Measurements from ENCODE around the gene DAB1. TPM values are rescaled to one million over a fixed set of nuclear protein-coding genes. Genes with fewer than 3 reads are reported as not detected.

DAB1 gene
- 45.4 TPM for total RNA-seq

DNA sequence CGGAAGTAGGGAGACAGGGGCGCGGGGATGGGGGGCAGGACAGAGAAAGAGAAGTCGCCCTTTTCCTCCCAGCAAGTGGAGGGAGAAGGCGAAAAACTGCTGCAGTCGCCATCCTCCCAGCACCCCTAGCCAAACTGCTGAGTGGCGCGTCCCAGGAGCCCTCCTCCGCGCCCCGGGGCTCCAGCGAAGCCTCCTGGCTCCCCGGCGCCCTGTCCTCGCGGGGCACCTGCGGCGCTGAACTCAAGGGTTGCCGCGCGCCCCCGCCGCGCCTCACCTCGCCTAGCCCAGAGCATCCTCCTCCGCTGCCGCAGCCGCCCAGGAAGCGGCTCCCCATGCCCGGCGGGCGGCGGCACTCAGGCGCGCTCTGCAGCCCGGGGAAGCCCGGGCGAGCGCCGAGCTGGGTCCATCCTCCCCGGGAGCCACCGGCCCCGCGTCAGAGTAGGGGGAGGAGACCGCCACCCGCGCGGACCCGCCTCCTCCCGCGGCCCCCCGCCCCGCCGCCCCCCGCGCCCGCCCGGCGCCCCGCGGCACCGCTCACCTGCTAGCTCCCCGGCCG, at the start of gene DAB1:
TSS of gene DAB1 (minus strand) at position 405 of the 556 bp plus-strand sequence. CDS start 133,030 bp downstream, outside the sequence.
- DNase-seq, result peak; percentile 51

DNA sequence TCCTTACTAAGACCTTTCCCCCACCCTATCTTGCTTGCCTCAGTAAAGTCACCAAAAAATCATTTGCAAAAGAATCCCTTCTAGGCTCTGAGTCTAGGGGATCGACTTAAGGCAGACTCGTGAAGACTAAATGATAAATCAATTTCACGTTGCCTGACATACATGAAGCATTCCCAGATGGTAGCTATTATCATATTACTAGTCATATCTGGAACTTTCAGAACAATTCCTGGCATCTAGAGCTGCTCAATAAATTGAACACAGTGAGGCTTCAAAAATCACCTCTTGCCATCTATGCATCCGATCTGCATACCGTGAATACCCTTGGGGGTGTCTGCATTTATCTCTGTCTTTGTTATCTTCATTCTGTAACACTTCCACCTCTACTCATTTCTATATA, 49.6 kb upstream of the DAB1 start:
- DNase-seq, result no peak

- no peak for DNase-seq
Observed at GRCh38 chr1:57471995-57472394, 48.1 kb upstream of the DAB1 start.

DNA sequence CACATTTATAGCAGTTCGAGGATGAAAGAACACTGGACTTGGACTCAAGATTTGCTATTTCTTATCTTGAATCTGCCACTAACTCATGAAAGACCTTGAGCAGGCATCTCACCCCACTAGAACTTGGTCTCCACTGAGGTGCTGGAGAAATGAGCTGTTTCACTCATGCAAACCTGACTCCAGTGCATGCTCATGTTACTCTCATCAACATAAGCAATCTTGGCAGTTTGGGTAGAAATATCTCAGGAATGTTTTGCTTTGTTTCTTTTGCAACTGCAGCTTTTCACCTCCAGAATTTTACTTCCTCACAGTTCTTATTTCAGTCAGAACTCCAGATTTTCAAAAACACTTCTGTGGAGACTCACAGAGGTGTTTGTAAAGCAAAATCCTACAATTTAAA, 46.2 kb upstream of the DAB1 start:
- DNase-seq, result no peak

DNA sequence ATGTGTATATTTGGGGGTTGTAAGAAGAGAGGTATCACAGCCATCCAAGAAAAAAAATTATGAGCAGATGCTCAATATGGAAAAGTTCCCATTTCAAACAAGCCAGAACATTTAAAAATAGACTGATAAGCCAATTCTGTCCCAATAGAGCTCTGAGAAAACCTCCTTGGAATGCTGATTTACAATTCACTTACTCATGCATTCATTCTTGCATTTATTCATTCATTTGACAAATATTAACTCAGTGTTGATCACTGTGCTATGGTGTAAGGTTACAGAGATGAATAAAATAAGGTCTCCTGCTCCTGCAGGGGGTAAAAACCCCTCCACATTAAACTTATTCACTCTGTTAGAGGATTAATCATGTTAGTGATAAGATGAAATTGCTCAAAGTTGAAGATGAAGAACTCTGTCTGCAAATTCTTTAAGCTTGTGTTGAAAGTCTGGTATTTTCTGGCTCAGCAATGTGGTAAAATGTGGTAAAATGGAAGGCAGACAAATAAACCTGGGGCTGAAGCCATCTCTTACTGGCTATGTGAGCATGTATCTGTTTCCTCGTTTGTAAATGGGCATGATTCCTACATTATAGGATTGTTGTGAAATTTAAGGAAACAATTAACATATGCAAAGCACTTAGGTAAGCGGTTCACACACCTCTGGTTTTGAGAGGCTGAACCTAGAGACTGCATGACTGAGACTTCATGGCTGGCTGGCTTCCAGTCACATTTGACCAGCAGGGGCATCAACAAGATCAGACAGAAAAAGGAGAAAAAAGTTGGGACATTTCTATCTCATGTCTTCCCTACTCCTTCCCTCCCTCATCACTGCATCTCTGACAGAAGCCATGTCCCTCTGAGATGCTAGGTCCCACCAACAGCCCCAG, 45.0 kb upstream of the DAB1 start:
- no peak for DNase-seq

DNA sequence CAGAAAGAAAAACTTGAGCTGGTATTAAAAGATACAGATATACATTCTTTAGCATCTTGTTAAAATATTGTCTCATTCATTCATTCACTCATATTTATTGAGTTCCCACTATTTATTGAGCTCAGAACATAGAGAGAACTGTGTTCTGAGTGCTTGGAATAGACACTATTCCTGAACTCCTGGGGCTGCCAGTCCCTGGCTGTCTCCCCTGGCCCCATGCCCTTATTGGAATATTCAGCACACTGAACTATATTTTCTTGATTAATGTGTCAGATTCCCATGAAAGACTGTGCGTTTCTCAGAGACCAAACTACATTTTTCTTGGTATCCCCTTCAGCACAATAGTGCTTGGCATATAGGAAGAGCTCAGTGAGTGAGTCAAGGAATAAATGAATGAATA, 44.0 kb upstream of the DAB1 start:
- no peak for DNase-seq

GRCh38 chr1:57464756-57465155, 40.9 kb upstream of the DAB1 start:
- no peak for DNase-seq

- DNase-seq, result no peak
Observed at GRCh38 chr1:57463343-57463742, 39.5 kb upstream of the DAB1 start.

- no peak for DNase-seq
Observed at GRCh38 chr1:57461405-57461804, 37.5 kb upstream of the DAB1 start.

DNA sequence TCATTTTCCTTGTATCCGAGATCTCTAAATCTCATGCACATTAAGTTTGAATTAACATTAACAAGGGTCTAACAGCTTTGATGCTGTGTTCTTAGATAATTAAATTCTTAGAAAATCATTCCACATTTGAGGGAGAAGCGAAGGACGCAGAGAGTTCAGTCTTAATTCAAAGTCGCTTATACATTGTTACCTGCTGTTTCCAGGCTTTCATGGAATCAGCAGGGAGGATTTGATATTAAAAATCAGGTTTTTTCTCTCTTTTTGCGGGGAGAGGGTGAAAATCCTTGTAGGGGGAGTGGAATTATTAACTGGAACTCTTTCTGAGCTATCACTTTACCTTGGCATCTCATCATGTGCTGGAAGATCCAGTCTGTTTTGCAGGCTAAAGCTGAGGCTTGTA, 27.7 kb upstream of the DAB1 start:
- DNase-seq, result no peak

- DNase-seq, result no peak
Observed at GRCh38 chr1:57450981-57451380, 27.1 kb upstream of the DAB1 start.

- no peak for DNase-seq
Observed at GRCh38 chr1:57447551-57447950, 23.7 kb upstream of the DAB1 start.

DNA sequence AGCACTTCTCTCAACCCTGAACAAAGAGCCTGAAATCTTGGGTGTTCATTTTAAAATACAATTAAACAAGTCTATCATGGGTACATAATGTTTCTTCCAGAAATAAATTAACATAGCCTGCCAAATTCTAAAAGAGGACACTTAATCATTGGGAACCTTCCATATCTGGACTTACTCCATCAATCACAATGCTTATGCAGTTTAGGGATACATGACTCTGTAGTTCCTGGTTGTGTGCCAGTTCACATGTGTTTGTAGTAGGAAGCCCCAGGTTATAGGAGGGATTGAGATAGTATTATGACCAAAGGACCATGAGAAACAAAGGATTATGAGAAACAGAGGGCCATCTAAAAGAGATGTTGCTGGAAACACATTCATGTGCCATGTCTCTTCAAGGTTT, 19.1 kb upstream of the DAB1 start:
- DNase-seq, result no peak

DNA sequence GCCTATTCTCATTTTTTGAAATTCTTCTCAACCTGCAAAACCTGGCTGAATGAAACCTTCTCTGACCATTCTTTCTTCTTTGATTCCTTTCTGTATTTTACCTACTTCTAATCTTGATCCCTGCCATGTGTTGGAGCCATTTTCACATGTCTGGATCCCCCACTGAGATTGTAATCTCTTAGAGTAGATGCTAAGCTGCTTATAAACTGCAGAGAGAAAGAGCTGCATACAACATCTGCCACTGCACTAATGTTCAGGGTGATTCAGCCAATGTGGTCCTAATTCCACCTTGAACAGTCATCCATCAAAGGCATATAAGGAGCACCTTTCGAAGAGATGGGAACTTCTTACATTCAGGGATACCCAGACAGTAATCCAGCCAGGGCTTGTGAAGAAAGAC, 16.2 kb upstream of the DAB1 start:
- no peak for DNase-seq

DNA sequence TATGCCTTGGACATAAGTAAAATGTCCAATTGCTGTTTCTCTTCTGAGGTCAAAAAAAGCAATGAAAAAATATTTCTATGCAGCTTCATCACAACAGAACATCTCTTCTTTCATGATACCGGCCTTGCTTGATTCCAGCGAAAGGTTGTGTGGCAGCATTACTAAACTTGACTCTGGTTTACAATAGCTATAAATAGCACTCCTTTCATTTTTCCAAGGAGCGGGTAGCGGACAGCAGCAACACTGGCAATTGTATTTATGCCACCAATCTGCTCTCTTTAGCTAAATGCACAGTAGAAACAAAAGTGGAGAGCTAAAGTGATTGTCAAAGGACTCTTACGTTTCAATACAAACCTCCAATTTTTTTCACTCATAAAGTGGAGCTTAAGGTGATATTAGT, 7.5 kb upstream of the DAB1 start:
- DNase-seq, result no peak

DNA sequence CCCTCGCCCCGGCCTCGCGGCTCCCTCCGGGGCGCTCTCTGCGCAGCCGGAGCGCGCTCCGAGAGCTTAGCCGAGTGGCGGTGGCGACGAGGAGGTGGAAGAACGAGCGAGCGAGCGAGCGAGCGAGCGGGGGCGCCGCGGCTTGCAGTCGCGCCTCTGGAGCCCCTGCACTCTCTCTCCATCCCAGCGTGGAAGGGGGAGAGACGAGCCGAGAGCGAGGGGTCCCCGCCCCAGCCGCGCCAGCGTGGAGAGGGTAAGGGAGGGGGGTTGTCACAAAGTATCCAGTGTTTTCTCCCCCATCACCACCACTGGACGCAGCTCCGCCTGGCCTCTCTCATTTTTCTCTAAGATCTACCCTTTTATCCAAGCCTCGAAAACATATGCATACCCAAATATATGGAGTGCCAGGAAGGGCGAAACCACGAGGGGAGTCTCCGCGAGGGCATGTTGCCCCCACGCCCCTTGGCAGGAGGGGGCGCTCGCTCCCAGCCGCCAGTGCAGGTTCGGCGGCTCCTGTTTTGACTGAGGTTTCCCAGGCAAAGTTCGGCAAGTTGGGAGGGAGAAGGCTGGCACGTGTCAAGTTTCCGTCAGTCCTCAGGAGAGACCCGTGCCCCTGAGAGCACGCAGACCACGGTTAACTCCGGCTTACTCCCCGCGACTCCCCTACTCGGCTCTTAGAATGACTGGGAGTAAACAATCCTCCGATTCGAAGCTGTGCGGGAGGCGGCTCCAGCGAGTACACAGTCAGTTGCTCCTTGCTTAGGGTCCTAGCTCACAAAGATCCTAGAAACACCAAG, 569 bp upstream of the DAB1 start:
- DNase-seq, result peak; percentile 28

GRCh38 chr1:57423135-57423655, 665 bp downstream of the DAB1 start:
- no peak for DNase-seq

- DNase-seq, result peak; percentile 30
Observed at GRCh38 chr1:57422271-57423134, 1.4 kb downstream of the DAB1 start.

DNA sequence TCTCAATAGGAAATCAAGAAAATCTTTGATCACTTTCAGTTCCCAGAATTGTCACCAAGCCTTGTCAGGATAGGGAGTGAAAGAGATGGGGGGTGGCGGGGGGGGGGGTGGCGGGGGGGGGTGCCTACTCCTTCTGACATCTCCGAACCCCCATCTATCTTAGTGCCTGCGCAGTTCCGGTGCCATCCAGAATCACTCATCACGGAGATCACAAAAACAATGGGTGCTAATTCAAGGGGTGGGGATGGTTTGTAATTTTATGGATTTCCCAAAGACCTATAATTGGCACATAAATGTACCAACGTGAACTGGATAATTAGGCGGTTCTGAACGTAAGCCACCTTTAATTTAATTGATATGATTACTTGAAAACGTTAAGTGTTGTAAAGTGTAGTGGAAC, 2.1 kb downstream of the DAB1 start:
- DNase-seq, result no peak

DNA sequence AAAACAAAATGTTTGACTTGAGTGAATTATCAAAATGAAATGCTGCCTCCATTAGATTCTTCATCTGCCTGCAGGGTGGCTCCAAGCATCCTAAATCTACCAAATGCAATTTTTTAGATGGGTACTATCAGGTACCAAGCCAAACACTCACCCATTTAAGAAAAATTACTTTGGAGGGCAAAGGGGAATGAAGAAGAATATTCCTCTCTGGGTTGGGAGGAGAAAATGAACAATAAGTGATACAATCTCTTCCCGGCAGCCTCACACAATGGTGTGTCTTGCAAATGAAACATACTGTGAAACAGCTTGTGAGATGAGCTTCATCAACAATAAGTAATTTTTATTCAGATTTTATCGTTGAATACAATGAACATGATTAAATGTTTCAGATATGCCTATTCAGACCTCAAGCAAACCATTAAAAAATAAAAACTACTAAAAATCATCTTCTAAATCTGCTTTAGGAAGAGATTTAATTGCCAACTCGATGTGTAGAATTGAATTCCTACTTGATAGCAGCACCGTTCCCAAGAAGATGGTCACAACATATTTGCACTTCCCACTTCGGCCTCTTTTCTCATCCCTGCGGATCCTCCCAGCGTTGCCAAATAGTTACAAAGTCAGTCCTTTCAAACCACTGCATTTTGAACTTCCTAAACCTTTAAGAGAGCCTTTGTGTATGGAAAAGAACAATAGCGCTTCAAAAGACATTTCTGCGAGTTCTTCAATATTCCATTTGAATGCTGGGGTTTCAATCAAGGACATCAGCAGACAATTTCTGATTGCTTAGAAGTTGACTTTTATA, 2.7 kb downstream of the DAB1 start:
- DNase-seq, result peak; percentile 12

DNA sequence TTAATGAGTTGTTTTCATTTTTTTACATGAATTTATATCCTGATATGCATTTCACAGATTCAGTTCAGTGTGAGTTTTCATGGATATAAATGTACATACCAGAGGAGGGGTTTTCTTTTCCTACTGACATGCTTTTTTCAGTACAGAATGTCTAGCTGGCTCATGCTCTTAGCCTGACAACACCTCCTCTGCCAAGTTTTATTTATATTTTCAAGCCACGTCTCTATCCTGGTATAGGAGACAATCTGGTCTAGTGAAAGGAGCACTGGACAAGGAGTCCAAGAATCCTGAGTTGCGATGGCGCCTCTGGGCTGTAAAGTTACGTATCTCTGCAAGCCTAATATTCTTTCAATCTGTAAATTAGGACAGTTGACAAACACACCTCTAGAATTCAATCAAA, 4.9 kb downstream of the DAB1 start:
- no peak for DNase-seq

All from occipital lobe (tissue), 2 donors.